Tibial artery (tissue), 4 donors: ENCODE data around the gene MIPEP.

Source experiments
- DNase-seq, 2 donors: peaks; one replicate each; pipeline ENCODE4 v3.0.0-alpha.2; 2019
- H3K27ac ChIP-seq, 2 donors: fragments of 200-600 bp; sonication (generic) in 1 of 2; 1 replicate in 1 of 2; 2 replicates in 1 of 2; pipeline ENCODE4 v1.5.1; 2018 to 2019; ENCODE audit warnings: mild to moderate bottlenecking in 1 of 2
- H3K27me3 ChIP-seq, 2 donors: fragments of 200-600 bp; sonication (generic) in 1 of 2; one replicate each; pipeline versions ENCODE4 v1.5.1 to v1.6.0; 2016 to 2019
- H3K36me3 ChIP-seq, 3 donors: fragments of 200-600 bp; sonication (generic) in 2 of 3; one replicate each; pipeline ENCODE4 v1.5.1; 2016 to 2019; ENCODE audit warnings: mild to moderate bottlenecking in 2 of 3
- H3K4me1 ChIP-seq, 4 donors: fragments of 200-600 bp; sonication (generic) in 2 of 4; 1 replicate in 3 of 4; 2 replicates in 1 of 4; pipeline ENCODE4 v1.5.1; 2016 to 2019
- H3K4me3 ChIP-seq, 2 donors: fragments of 200-600 bp; sonication (generic) in 1 of 2; 1 replicate in 1 of 2; 2 replicates in 1 of 2; pipeline ENCODE4 v1.5.1; 2018 to 2019; ENCODE audit warnings: mild to moderate bottlenecking in 2 of 2
- H3K9me3 ChIP-seq, 3 donors: fragments of 200-600 bp; sonication (generic) in 1 of 3; one replicate each; pipeline ENCODE4 v1.5.1; 2016 to 2019
- CTCF ChIP-seq, 2 experiments: fragments of 200-600 bp in 1 of 2; fragments of 450-650 bp in 1 of 2; IDR thresholded peaks; one replicate each; pipeline ENCODE4 v1.5.1; 2017 to 2019; ENCODE audit warnings: antibody characterized with exemption in 2 of 2, mild to moderate bottlenecking in 1 of 2, moderate library complexity in 1 of 2
- intact Hi-C: fragments of 100-400 bp; cut with DNase I; formaldehyde crosslinking; loops from one replicate; pipeline ENCODE4 v1.15.0; 2023; ENCODE audit warnings: low total_unique reads

The MIPEP gene

GRCh38 chr13:23740002-23740401 lies 149.2 kb downstream of the MIPEP start:
- no peak for TF ChIP-seq CTCF (IDR thresholded peaks at IDR 0.05)
- no peak overlapping the region for H3K27ac ChIP-seq

DNA sequence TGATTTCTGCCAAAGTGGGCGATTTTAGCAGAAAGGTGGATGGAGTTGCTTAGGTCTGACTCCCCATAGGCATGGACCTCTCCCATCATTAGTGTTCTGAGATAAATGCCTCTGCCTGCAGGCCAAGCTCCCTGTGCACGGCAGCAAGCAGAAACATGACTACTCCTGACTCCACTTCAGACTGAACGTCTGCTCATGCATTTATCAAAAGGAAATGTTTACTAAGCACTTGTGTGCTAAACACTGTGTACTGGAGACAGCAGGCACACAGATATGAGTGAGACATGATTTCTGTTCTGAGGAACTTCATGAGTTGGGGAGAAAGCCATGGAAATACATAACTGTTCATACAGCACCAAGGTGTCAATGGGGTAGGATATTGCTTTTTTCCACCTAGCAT lies 149.6 kb downstream of the MIPEP start:
- H3K9me3 ChIP-seq, result no peaks in the 10 kb centered on the region
- H3K27me3 ChIP-seq, result no peaks in the 10 kb centered on the region
- no peak for DNase-seq
- H3K4me1 ChIP-seq, result no peaks in the 10 kb centered on the region
- H3K27ac ChIP-seq, result no peak overlapping the region
- H3K36me3 ChIP-seq, result no peaks in the 10 kb centered on the region
- intact Hi-C loops, result no loop called here
- H3K4me3 ChIP-seq, result no peak overlapping the region
- no peak for TF ChIP-seq CTCF (IDR thresholded peaks at IDR 0.05)

More at GRCh38 chr13:23740002-23740401, 149.2 kb downstream of the MIPEP start:
- Histone ChIP-seq H3K4me3 (no peak overlapping the region), H3K36me3 (no peaks in the 10 kb centered on the region), H3K4me1 (no peaks in the 10 kb centered on the region), H3K9me3 (no peaks in the 10 kb centered on the region), H3K27me3 (no peaks in the 10 kb centered on the region)
- intact Hi-C loops, result no loop called here
- no peak for DNase-seq

DNA sequence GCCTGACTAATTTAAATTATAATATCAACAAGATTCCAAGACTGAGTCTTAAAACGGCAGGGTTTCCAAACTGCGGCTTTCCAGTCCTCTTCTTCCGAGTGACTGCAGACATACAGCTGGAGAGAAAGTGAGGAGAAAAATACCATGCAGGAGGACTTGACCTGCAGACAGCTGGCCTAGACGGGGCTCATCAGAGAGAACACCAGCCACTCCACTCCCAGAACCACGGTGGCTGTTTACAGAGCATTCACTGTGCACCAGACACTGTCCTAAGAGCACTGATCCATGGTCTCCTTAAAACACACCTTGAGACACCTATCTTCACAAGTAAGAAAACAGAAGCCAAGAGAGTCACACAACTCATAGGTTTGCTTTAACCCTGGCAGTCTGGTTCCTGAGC lies 152.7 kb downstream of the MIPEP start:
- no peak for DNase-seq
- Histone ChIP-seq H3K27me3 (no peaks in the 10 kb centered on the region), H3K36me3 (no peaks in the 10 kb centered on the region), H3K4me3 (no peak overlapping the region), H3K4me1 (no peaks in the 10 kb centered on the region), H3K9me3 (no peaks in the 10 kb centered on the region), H3K27ac (no peak overlapping the region)
- no peak for TF ChIP-seq CTCF (IDR thresholded peaks at IDR 0.05)
- intact Hi-C loops, result no loop called here

GRCh38 chr13:23735329-23735728 lies 153.9 kb downstream of the MIPEP start:
- DNase-seq, result no peak
- TF ChIP-seq CTCF (IDR thresholded peaks at IDR 0.05), result no peak
- Histone ChIP-seq H3K4me1 (no peaks in the 10 kb centered on the region), H3K27me3 (no peaks in the 10 kb centered on the region), H3K27ac (no peak overlapping the region), H3K9me3 (no peaks in the 10 kb centered on the region), H3K36me3 (no peaks in the 10 kb centered on the region), H3K4me3 (no peak overlapping the region)
- intact Hi-C loops, result no loop called here

GRCh38 chr13:23731709-23732108 lies 157.5 kb downstream of the MIPEP start:
- TF ChIP-seq CTCF (IDR thresholded peaks at IDR 0.05), result no peak
- peaks cover 10 to 19% (median 19%) of the 10 kb centered on the region in 3 donors for H3K36me3 ChIP-seq
- H3K4me3 ChIP-seq, result no peak overlapping the region
- intact Hi-C loops, result no loop called here
- H3K27ac ChIP-seq, result no peak overlapping the region
- DNase-seq, result no peak
- H3K4me1 ChIP-seq, result peaks cover 0 to 3% (median 0%) of the 10 kb centered on the region in 4 donors
- no peaks in the 10 kb centered on the region for H3K9me3 ChIP-seq
- no peaks in the 10 kb centered on the region for H3K27me3 ChIP-seq

DNA sequence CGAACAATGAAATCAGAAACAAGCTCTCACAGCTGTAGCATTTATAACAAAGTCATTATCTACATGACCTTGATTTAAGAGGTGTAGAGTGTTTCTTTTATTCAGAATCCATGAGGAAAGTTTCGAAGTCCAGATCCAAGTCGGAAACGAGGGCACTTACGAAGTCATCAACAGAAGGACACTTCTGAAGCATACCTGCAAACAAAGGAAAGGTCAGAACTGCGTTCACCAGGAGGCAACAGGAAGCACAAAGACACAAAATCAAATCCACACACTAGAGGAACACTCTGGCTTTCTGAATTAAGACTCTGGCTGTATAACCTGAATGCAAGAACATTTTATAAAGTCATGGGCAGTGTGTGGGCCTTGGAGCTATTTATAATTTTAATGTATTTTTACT lies 158.9 kb downstream of the MIPEP start:
- Histone ChIP-seq H3K36me3 (peaks cover 10 to 19% (median 19%) of the 10 kb centered on the region in 3 donors), H3K27me3 (no peaks in the 10 kb centered on the region), H3K27ac (no peak overlapping the region), H3K4me3 (no peak overlapping the region), H3K9me3 (no peaks in the 10 kb centered on the region), H3K4me1 (peaks cover 0 to 18% (median 3%) of the 10 kb centered on the region in 4 donors)
- no peak for DNase-seq
- intact Hi-C loops, result no loop called here
- no peak for TF ChIP-seq CTCF (IDR thresholded peaks at IDR 0.05)
